KMS-11 (cell line): Measurements from ENCODE around the gene WDFY2.

ENCODE experiments used
- H2AFZ ChIP-seq: fragments of 200-600 bp; sonication (generic); 2 replicates; pipeline ENCODE4 v1.6.1; 2016; ENCODE audit warnings: antibody characterized with exemption, mixed run types, low read depth
- H3K27ac ChIP-seq: fragments of 200-600 bp; sonication (generic); 2 replicates; pipeline ENCODE4 v1.6.1; 2016; ENCODE audit warnings: mild to moderate bottlenecking, mixed run types
- H3K27me3 ChIP-seq: fragments of 200-600 bp; sonication (generic); 2 replicates; pipeline ENCODE4 v1.6.1; 2017; ENCODE audit warnings: mild to moderate bottlenecking, low read depth, mixed run types, moderate library complexity; ENCODE audit not compliant: insufficient read depth
- H3K36me3 ChIP-seq: fragments of 200-600 bp; sonication (generic); 2 replicates; pipeline ENCODE4 v1.6.1; 2017; ENCODE audit warnings: mild to moderate bottlenecking, mixed run types; ENCODE audit not compliant: insufficient read depth
- H3K4me1 ChIP-seq: fragments of 200-600 bp; sonication (generic); 2 replicates; pipeline ENCODE4 v1.6.1; 2016; ENCODE audit warnings: mild to moderate bottlenecking, low read depth, mixed run types; ENCODE audit not compliant: poor library complexity, severe bottlenecking
- H3K4me2 ChIP-seq: fragments of 200-600 bp; sonication (generic); 2 replicates; pipeline ENCODE4 v1.7.0; 2016; ENCODE audit warnings: mild to moderate bottlenecking, mixed run types
- H3K4me3 ChIP-seq: fragments of 200-600 bp; sonication (generic); IDR thresholded peaks from 2 replicates; pipeline ENCODE4 v1.6.1; 2017; ENCODE audit warnings: low read depth, low read length, mixed read lengths; ENCODE audit not compliant: insufficient read depth
- H3K79me2 ChIP-seq: fragments of 200-600 bp; sonication (generic); 2 replicates; pipeline ENCODE4 v1.6.1; 2016; ENCODE audit warnings: low read depth, mixed run types; ENCODE audit not compliant: insufficient read depth
- H3K9ac ChIP-seq: fragments of 200-600 bp; sonication (generic); 2 replicates; pipeline ENCODE4 v1.6.1; 2016; ENCODE audit warnings: mild to moderate bottlenecking, mixed run types
- H4K20me1 ChIP-seq: fragments of 200-600 bp; sonication (generic); 2 replicates; pipeline ENCODE4 v1.6.1; 2016; ENCODE audit warnings: mild to moderate bottlenecking, mixed run types; ENCODE audit not compliant: insufficient read depth
- CTCF ChIP-seq: fragments of 200-600 bp; sonication (generic); conservative IDR thresholded peaks from 2 replicates; pipeline ENCODE4 v1.6.1; 2017; ENCODE audit warnings: low read depth, mild to moderate bottlenecking, antibody characterized with exemption, low read length, moderate library complexity, mixed read lengths

The WDFY2 gene

GRCh38 chr13:51549050-51549449 lies 35.2 kb upstream of the WDFY2 start:
- no peak overlapping the region for H3K27ac ChIP-seq
- H3K4me2 ChIP-seq: no peak overlapping the region
- H3K9ac ChIP-seq: no peak overlapping the region
- TF ChIP-seq CTCF: no peak
- H3K79me2 ChIP-seq: no peaks in the 10 kb centered on the region
- H3K4me1 ChIP-seq: no peaks in the 10 kb centered on the region
- no peak overlapping the region for H2AFZ ChIP-seq
- H3K27me3 ChIP-seq: no peaks in the 10 kb centered on the region
- no peak overlapping the region for H3K4me3 ChIP-seq
- H3K36me3 ChIP-seq: no peaks in the 10 kb centered on the region
- H4K20me1 ChIP-seq: no peaks in the 10 kb centered on the region

- H3K4me3 ChIP-seq: no peak overlapping the region
- no peak overlapping the region for H2AFZ ChIP-seq
Measured at GRCh38 chr13:51549593-51549992, 34.7 kb upstream of the WDFY2 start.

GRCh38 chr13:51550151-51550550 lies 34.1 kb upstream of the WDFY2 start:
- H3K4me3 ChIP-seq: no peak overlapping the region
- no peaks in the 10 kb centered on the region for H3K79me2 ChIP-seq
- no peak overlapping the region for H3K9ac ChIP-seq
- no peak overlapping the region for H3K4me2 ChIP-seq
- H4K20me1 ChIP-seq: no peaks in the 10 kb centered on the region
- no peak overlapping the region for H2AFZ ChIP-seq
- H3K4me1 ChIP-seq: no peaks in the 10 kb centered on the region
- H3K27ac ChIP-seq: no peak overlapping the region
- no peaks in the 10 kb centered on the region for H3K36me3 ChIP-seq
- TF ChIP-seq CTCF: no peak
- H3K27me3 ChIP-seq: no peaks in the 10 kb centered on the region

More at GRCh38 chr13:51549593-51549992, 34.7 kb upstream of the WDFY2 start:
- Histone ChIP-seq H3K27ac (no peak overlapping the region), H4K20me1 (no peaks in the 10 kb centered on the region), H3K4me1 (no peaks in the 10 kb centered on the region), H3K36me3 (no peaks in the 10 kb centered on the region), H3K27me3 (no peaks in the 10 kb centered on the region), H3K4me2 (no peak overlapping the region), H3K79me2 (no peaks in the 10 kb centered on the region), H3K9ac (no peak overlapping the region)
- TF ChIP-seq CTCF: no peak

GRCh38 chr13:51551416-51551815 lies 32.8 kb upstream of the WDFY2 start:
- TF ChIP-seq CTCF: no peak
- no peaks in the 10 kb centered on the region for H4K20me1 ChIP-seq
- no peaks in the 10 kb centered on the region for H3K27me3 ChIP-seq
- no peaks in the 10 kb centered on the region for H3K79me2 ChIP-seq
- H3K4me2 ChIP-seq: no peak overlapping the region; the same call in 1 of the 2 replicates
- no peak overlapping the region for H3K4me3 ChIP-seq
- no peaks in the 10 kb centered on the region for H3K4me1 ChIP-seq
- no peak overlapping the region for H2AFZ ChIP-seq
- H3K27ac ChIP-seq: no peak overlapping the region
- no peaks in the 10 kb centered on the region for H3K36me3 ChIP-seq
- no peak overlapping the region for H3K9ac ChIP-seq
